Stimulated activated CD4-positive, alpha-beta T cell treated with anti-CD3 and anti-CD28 coated beads, Interleukin-4, amount 100 ng/mL, for 4 hours (primary cell): ENCODE measurements around the gene SHROOM1.

ENCODE experiments used
- DNase-seq, 2 experiments: peaks; one replicate each; pipeline ENCODE4 v3.0.0-alpha.2; 2020

The SHROOM1 gene

DNA sequence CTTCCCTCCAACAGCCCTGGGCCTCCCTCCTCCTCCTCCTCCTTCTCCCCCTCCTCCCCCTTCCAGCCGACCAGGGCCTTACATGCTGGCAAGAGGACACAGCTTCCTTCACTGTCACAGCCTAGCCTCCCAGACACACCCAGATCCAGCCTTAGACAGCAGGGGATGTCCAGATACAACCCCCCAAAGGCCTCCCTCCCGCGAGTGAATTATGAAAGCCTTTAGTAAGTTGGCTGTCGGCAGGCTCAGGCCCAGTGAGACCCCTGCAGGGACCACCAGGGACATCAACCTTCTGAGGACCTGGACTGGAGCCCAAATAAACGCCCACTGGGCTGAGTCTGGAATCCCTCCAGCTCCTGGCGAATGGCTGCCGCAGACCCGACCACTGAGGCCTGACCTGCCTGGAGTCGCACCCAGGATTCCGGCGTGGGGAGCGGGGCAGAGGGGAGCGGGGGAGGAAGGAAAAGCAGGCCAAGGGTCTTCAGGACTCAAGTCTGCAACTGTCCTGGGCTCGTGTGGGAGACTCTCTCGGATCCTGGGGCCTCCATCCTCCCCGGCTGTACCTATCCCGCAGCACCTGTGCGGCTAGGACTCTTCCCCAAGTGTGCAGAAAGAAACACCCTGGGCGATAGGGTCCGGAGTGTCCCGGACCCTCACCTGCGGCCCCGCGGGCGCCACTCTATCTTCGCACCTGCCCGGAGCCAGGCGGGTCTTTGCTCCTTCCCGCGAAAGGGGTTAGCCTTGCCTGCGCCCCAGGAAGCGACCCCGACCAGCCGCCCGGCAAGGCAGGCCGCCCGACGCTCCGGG is 54.1 kb downstream of the SHROOM1 start:
- DNase-seq = no peak

DNA sequence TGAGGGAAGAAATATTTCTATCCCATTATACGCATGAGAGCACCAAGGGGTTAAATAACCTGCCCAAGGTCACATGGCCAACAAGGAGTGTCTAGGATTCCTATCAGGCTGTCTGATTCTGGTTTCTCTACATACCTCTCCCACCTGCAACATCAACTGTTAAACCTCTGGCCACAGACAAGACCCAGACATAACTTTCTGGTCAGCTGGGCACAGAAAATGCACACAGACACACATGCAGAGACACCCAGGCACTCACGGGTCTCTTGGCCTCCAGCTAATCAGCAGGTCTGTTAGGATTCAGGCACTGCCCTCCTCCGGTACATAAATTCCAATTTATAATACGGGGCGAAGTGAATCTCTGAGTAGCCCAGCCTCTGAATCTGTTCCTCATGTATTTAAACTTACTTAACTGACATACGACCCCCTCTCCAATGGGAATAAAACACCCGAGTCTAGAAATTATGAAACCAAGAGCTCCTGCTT is 54.9 kb downstream of the SHROOM1 start:
- DNase-seq = no peak

DNA sequence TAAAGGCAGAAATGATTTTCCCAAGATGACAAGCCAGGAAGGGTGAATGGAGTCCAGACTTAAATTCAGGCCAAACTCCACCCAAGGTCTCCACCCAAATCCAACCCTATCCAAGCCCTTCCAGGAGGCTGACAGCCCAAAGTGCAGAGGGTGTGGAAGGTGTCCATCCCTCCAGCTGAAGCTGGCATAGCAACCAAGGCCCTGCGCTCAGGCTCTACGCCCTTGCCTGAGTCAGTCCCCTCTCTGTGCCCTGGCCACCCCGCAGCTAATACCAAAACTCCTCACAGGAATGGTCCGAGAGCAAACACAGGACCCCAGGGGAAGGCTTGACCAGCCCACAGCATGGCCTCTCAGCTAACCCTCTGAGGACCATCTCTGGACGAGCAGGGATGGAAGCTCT is 55.6 kb downstream of the SHROOM1 start:
- no peak for DNase-seq

DNA sequence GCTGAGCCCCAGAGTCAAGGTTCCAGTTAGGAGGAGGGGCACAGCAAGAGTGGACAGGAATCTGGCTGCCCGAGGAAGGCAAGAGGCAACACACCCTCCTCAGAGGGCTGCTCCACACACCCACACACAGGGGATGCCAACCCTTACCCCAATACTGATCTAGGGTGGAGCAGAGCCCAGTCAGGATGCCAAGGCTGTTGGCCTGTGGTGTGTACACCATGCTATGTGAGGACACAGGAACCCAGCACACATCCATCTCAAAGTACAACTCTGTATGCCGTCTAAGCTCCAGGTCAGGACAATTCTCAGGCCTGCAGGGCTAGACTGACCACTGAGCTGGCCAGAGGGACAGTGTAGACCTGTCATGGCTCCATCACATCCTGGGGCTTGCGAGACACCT is 56.0 kb downstream of the SHROOM1 start:
- no peak for DNase-seq

DNA sequence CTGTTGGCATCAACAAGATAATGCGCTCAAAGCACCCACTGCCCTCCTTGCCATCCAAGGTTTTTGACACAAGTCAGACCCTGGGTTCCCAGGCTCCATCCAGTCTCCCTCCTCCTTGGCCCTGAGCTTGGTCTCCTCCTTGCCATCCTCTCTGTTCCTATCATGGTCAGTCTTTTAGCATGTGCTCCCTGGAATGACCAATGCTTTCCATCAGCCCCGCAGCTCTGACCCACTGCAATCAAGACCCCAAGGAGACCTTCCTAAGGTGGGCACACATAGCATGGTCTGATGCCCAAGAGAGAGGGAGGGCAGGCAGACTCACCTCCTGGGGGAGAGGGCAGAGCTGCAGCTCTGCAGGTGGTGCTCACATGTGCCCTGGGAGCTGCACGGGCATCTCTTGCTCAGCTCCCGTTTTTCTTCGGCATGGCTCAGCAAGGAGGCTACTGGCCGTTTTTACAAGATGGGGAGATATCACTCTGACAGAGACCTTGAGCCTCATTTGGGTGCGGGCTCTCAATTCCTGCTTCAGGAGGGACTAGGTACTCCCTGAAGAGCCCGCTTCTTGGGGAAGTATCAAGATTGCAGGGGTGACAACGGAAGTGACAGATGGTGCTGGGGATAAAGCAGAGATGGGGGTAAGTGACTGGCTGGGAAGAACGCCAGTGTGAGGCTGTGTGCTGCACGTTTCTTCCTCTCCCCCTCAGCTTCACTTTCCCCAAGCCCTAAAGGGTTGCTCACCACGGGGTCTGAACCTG is 56.7 kb downstream of the SHROOM1 start:
- DNase-seq = no peak

DNA sequence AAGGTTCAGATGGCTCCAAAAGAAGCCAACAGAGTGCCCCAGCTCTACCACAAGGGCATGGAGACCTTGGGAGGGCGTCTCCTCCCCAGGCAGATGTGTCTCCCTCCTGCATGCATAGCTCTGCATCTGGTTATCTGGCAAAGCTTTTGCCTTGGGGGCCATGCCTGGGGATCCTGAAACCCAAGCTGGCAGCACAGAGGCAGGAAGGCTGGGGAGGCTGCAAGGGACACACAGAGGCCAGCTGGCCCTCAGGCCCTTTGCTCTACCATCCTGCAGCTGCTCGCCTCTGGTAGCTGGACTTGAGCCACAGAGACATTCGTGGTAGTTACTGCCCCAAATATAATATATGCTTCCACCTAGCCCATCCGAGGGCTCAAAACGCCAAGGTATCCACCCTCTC is 57.3 kb downstream of the SHROOM1 start:
- no peak for DNase-seq

DNA sequence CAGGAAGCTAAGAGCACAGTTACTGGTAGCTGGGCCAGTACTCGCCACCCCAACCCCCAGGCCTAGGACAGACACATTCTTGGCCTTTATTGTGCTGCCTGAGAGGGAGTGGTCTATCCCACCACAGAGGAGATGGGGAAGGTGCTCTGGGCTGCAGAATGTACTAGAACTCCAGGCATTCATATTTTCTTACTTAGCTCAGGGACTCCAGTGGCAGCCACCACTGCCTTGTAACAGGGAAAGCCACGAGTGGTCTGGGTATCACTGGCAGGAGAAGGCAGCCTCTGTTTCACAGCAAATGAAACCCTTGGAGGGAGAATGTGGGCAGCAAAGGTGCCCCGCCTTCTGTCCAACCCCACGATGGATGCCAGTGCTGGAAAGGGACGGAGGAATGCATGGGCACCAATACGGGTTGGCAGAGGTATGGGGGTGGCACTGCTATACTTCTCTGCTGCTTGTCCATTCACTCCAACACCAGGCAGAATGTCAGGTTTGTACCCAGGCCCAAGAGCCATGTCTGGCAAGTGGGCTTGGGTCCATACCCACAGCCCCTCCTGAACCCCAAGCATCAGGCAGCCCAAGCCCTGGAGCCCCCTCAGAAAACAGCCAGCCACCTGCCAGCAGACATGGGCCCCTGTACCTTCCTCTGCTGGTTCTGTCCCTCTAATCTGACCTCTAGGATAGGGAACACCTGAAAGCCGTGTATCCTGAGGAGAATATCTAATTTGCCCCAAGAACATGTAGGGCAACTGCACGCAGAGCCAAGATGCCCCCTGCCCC is 58.0 kb downstream of the SHROOM1 start:
- no peak for DNase-seq
